ENCODE measurements around the gene STK16.

Gene STK16

GRCh38 chr2:219213486-219214071 is 31.7 kb upstream of the STK16 start:
- no peak for DNase-seq

DNA sequence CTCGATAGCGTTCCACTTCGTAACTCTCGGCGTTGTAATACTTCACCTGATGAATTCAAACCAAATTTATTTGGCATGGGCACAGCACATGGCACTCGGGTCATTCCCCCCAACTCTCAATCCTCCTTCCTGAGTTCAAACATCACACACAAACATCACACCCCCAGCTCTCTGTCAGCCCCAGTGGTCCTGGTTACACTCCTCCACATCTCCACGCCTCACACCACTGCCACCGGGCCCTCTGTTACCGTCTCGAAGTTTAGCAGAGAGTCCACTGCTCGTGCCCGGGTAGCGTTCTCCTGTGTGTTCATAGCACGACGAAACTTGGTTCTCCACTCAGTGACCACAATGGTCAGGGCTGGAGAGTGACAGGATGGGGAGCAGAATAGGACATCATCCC is 31.1 kb upstream of the STK16 start:
- DNase-seq = no peak

GRCh38 chr2:219214786-219215185 is 30.5 kb upstream of the STK16 start:
- no peak for DNase-seq

- no peak for DNase-seq
Measured at GRCh38 chr2:219215871-219216534, 29.3 kb upstream of the STK16 start.

GRCh38 chr2:219216535-219216915 is 28.8 kb upstream of the STK16 start:
- DNase-seq = no peak

DNA sequence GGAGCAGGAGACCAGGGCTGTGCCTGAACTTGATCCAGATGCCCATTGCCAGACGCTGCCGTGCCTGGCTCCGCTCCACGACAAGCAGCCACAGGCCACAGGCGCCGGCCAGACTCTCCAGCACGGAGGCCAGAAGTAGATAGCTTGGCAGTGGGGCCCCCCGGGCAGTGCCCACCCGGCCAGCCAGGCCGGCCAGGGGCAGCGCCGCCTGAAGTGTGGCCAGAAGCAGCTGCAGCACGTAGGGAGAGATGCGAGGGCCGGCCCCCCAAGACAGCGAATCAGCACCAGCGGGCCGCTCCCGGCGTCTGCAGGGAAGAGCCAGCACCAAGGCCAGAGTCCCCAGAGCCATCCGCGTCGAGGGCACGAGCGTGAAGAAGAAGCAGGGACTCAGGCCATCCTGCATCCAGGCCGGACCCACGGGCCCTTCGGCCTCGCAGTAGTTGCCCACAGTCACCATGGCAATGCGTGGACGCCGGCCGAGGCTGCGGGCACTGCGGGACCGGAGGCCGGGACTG is 27.0 kb upstream of the STK16 start:
- peak in 52 of 58 donors; percentile 34 to 87 (median 75) for DNase-seq

DNA sequence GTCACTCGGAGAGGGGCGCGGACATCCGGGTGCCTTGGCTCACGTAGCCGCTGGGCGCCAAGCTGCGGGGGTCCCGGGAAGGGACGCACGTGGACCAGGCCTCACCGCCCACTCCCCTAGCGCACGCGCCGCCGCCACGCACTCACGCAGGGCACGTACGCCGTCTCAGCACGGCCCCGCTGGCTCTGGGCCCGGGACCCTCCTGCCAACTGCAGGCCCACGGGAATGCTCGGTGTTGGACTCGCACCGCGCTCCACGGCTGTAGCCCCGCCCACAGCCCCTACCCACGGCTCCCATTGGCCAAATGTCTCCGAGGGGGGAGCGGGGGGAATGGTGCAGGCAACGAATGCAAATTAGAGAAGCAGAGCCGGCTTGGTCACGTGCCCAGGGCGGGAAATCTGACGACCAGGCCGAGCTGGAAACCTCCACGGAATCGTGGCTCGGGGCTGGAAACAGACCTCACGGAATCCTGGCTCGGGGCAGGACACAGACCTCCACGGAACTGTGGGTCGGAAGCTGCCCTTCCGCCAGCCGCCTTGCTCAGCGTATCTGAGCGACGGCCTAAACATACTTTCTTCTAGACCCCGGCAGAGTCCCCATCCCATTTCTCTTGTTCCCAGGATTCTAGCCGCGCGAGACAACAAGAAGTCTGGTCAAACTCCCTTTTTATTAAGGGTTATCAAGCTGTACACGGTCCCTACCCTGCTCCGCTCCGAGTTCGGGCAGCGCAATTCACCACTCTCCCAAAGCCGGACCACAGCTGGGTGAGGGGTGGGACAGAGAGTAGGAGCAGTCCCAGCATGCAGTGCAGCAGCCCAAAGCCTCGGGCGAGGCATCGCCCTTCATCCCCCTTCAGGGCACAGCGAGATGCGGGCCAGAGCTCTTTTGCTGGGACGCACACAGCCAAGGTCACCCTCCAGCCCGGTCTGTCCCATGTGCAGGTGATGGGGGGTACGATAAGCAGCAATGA is 26.3 kb upstream of the STK16 start, which contains the start of gene ABCB6:
TSS of gene ABCB6 (minus strand) at position 227 of the 970 bp plus-strand sequence. CDS start 285 bp downstream, outside the sequence.
- peak; percentile 80 to 98 (median 96) for DNase-seq

- DNase-seq = no peak
Measured at GRCh38 chr2:219219784-219220532, 25.3 kb upstream of the STK16 start.

DNA sequence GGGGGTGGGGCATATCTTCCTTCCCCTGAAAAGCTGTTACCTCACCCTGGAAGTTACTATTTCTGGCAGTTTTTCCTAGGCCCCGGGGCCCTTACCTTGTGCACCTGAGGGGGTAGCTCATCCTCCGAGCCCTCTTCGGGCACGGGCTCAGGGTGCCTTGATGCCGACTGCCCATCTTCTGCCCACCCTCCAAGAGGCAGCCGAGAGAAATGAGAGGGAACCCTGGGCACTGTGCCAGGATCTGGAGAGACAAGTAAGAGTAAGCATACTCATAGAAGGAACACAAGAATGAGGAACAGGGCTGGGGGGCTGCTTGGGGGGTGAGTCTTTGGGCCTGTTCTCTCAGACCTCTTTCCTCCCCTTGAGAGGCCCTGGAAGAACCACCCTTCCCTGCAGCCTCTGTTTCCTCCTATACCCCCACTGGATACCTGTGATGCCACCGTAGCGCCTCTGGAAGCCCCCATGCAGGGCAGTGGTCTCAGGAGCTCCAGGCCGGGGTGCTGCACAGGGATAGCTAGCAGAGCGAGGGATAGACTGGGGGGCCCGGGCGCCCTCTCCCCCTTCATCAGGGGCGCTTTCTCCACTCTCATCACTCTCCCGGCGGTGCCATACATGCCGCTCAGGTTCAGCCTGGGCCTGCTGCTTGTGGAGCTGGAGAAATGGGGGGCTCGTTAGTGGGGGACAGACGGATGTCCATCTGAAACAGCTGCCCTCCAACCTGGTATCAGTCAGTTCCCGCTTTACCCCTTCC is 24.5 kb upstream of the STK16 start:
- DNase-seq = no peak

- DNase-seq = peak in 1 of 58 donors; percentile 8
Measured at GRCh38 chr2:219221957-219222518, 23.2 kb upstream of the STK16 start.

DNA sequence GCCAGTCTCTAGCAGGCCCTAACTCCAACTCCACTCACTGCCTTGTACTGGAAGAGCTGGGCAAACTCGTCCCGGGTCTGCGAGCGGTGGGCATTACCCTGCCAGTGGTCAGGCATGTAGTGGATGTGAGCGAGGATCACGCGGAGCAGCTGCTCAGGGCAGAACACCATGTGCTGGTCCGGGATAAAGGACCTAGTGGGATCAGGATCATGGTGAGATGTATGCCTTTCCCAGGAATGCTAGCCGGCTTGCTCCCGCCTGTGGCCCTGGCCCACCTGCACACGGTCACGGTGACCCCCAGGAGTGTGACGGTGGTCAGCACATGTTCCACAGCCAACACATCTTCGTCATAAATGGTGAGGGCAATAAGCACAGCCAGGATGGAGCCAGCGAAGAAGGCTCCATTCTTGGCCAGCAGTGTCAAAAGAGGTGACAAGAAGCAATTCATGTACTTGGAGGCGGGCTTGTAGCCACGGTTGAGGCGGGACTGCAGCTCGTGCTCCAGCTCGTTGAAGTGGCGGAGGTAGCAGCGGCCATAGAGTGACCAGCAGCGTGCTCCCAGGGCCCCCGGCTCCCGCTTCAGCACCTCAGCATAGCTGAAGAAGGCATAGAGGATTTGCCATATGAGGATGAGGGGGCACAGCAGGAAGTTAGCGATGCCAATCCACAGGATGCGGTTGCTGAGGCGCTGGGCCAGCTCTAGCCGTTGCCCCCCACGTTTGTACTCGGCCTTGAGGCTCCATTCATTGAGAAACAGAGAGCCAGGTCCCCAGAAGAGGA is 21.3 kb upstream of the STK16 start:
- no peak for DNase-seq

GRCh38 chr2:219225350-219225749 is 19.9 kb upstream of the STK16 start:
- no peak for DNase-seq

- DNase-seq = peak in 1 of 58 donors; percentile 44
Measured at GRCh38 chr2:219228041-219228910, 17.0 kb upstream of the STK16 start.

GRCh38 chr2:219228911-219229304 is 16.4 kb upstream of the STK16 start:
- peak in 1 of 58 donors; percentile 67 for DNase-seq

GRCh38 chr2:219229305-219230058 is 15.8 kb upstream of the STK16 start, which contains the start of the genes ANKZF1 and ATG9A:
TSS of gene ANKZF1 (plus strand) at chr2:219229806. CDS start at chr2:219230258, 452 bp downstream.
TSS of gene ATG9A (minus strand) at chr2:219229636. CDS start at chr2:219228024, 1,612 bp downstream.
- peak; percentile 79 to 99 (median 98) for DNase-seq

- peak in 3 of 58 donors; percentile 21 to 46 (median 24) for DNase-seq
Measured at GRCh38 chr2:219230059-219230540, 15.2 kb upstream of the STK16 start.

DNA sequence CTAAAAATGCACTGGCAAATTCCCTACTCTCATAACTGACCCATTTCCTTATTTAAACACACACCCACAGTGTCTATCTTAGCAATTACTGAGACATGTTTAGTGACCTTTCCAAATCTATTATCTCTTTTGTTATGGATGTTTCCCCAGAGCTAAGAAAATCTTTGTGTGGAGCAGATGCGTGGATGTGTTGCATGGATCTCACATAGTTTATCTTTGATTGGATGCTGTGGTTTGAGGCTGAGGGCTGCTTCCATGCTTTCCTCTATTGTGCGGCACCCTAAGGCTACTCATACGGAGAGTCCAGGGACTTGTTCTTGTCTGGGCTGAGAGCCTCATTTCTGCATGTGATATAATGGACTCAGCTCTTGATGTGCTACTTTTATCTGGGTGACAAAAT is 10.9 kb upstream of the STK16 start:
- no peak for DNase-seq
